Measurements from ENCODE around the gene SHISA9.

Gene SHISA9

GRCh38 chr16:13111747-13112146 lies 210.3 kb downstream of the SHISA9 start:
- no peak for TF ChIP-seq CTCF (conservative IDR thresholded peaks at IDR 0.05)
- no peak overlapping the region for H3K27ac ChIP-seq

GRCh38 chr16:13113741-13114140 lies 212.3 kb downstream of the SHISA9 start:
- H3K27ac ChIP-seq, result no peak overlapping the region
- no peak for TF ChIP-seq CTCF (conservative IDR thresholded peaks at IDR 0.05)

GRCh38 chr16:13118091-13118490 lies 216.7 kb downstream of the SHISA9 start:
- TF ChIP-seq CTCF (conservative IDR thresholded peaks at IDR 0.05), result no peak
- H3K27ac ChIP-seq, result no peak overlapping the region

GRCh38 chr16:13120091-13120490 lies 218.7 kb downstream of the SHISA9 start:
- H3K27ac ChIP-seq, result no peak overlapping the region
- no peak for TF ChIP-seq CTCF (conservative IDR thresholded peaks at IDR 0.05)

- no peak overlapping the region for H3K27ac ChIP-seq
- no peak for TF ChIP-seq CTCF (conservative IDR thresholded peaks at IDR 0.05)
Measured at GRCh38 chr16:13120557-13120956, 219.2 kb downstream of the SHISA9 start.

- H3K27ac ChIP-seq, result no peak overlapping the region
- no peak for TF ChIP-seq CTCF (conservative IDR thresholded peaks at IDR 0.05)
Measured at GRCh38 chr16:13123991-13124390, 222.6 kb downstream of the SHISA9 start.

GRCh38 chr16:13127144-13127543 lies 225.7 kb downstream of the SHISA9 start:
- no peak for TF ChIP-seq CTCF (conservative IDR thresholded peaks at IDR 0.05)
- H3K27ac ChIP-seq, result no peak overlapping the region

GRCh38 chr16:13130586-13130985 lies 229.2 kb downstream of the SHISA9 start:
- TF ChIP-seq CTCF (conservative IDR thresholded peaks at IDR 0.05), result no peak
- H3K27ac ChIP-seq, result no peak overlapping the region

Data from VCaP (cell line).